HCT116 (cell line): Measurements from ENCODE around the gene SRRM2. TPM values are rescaled to one million over a fixed set of nuclear protein-coding genes. Genes with fewer than 3 reads are reported as not detected.

Experiments used
- ATAC-seq: fragments of 200-7000 bp; cut with Tn5 transposase; 2 replicates; pipeline ENCODE4 v1.9.1; 2020; ENCODE audit warnings: mild to moderate bottlenecking, moderate library complexity
- BruUV-seq: library from RNA; stranded (reverse); fragments of 400-500 nt; replicated peaks from 2 replicates; lab custom pipeline; 2021; lab: Mats Ljungman, UMichigan
- CTCF ChIA-PET: fragments of 300-600 bp; sonication (Branson Sonifier 250); formaldehyde crosslinking; loops from one replicate; lab custom pipeline; 2021; ENCODE audit warnings: antibody characterized with exemption; lab: Charles Lee
- POLR2A ChIA-PET: fragments of 300-600, 350-600 bp; sonication (Branson Sonifier 250); formaldehyde crosslinking; loops from one replicate; lab custom pipeline; 2021; ENCODE audit warnings: antibody characterized with exemption; lab: Charles Lee
- RAD21 ChIA-PET, 2 experiments: fragments of 300-600 bp; sonication (Branson Sonifier 250); formaldehyde crosslinking; loops; one replicate each; lab custom pipeline; 2023; ENCODE audit warnings: low total read pairs in 2 of 2; ENCODE audit not compliant: uncharacterized antibody in 2 of 2, unreplicated experiment in 2 of 2, low non-redundant PET in 1 of 2; lab: Charles Lee
- DNase-seq: peaks from one replicate; pipeline ENCODE4 v3.0.0-alpha.2; 2010; ENCODE audit warnings: low read depth, low spot score
- H2AFZ ChIP-seq: fragments of 200-600 bp; shearing (Covaris generic), sonication (generic); 2 replicates; pipeline ENCODE4 v1.6.1; 2017; ENCODE audit warnings: low read depth, mixed run types, mixed read lengths, antibody characterized with exemption, low read length; ENCODE audit not compliant: poor library complexity, severe bottlenecking
- H3K27ac ChIP-seq: 2 replicates; pipeline ENCODE4 v1.5.1; 2012; ENCODE audit warnings: low read depth, low read length
- H3K27me3 ChIP-seq: fragments of 200-600 bp; sonication (generic); 2 replicates; pipeline ENCODE4 v1.6.1; 2016; ENCODE audit warnings: mixed run types, low read length, mixed read lengths; ENCODE audit not compliant: insufficient read depth
- H3K36me3 ChIP-seq, 2 experiments: fragments of 200-500 bp in 1 of 2; fragments of 200-600 bp in 1 of 2; sonication (Bioruptor generic) in 1 of 2; sonication (generic) in 1 of 2; 2 replicates each; pipeline versions ENCODE4 v1.5.1 to v1.6.1; 2014 to 2016; ENCODE audit warnings: low read length in 2 of 2, inconsistent platforms in 1 of 2, mixed read lengths in 1 of 2, mixed run types in 1 of 2; ENCODE audit not compliant: insufficient read depth in 2 of 2, control insufficient read depth in 1 of 2
- H3K4me1 ChIP-seq, 2 experiments: fragments of 200-600 bp in 1 of 2; sonication (generic) in 1 of 2; 2 replicates each; pipeline versions ENCODE4 v1.5.1 to v1.6.1; 2012 to 2017; ENCODE audit warnings: low read length in 2 of 2, inconsistent platforms in 1 of 2, mild to moderate bottlenecking in 1 of 2, mixed read lengths in 1 of 2, mixed run types in 1 of 2, moderate library complexity in 1 of 2; ENCODE audit not compliant: insufficient read depth in 2 of 2, control insufficient read depth in 1 of 2
- H3K4me2 ChIP-seq: fragments of 200-600 bp; sonication (generic); 2 replicates; pipeline ENCODE4 v1.6.1; 2017; ENCODE audit warnings: mixed run types, low read length, mixed read lengths
- H3K4me3 ChIP-seq, 2 experiments: fragments of 200-600 bp in 1 of 2; sonication (generic) in 1 of 2; replicated peaks in 1 of 2; 2 replicates each; pipeline ENCODE4 v1.5.1; 2011 to 2016; ENCODE audit warnings: low read length in 2 of 2, control low read depth in 1 of 2, low read depth in 1 of 2, mild to moderate bottlenecking in 1 of 2, mixed read lengths in 1 of 2, mixed run types in 1 of 2
- H3K79me2 ChIP-seq: fragments of 200-600 bp; sonication (generic); 2 replicates; pipeline ENCODE4 v1.6.1; 2017; ENCODE audit warnings: mild to moderate bottlenecking, mixed run types, low read length, moderate library complexity, mixed read lengths; ENCODE audit not compliant: insufficient read depth
- H3K9ac ChIP-seq: fragments of 200-600 bp; sonication (generic); 2 replicates; pipeline ENCODE4 v1.6.1; 2016; ENCODE audit warnings: low read length, mixed read lengths
- H3K9me2 ChIP-seq: fragments of 200-600 bp; sonication (generic), shearing (Covaris generic); 2 replicates; pipeline ENCODE4 v1.6.1; 2017; ENCODE audit warnings: mixed run types, mild to moderate bottlenecking, moderate library complexity; ENCODE audit not compliant: insufficient read depth
- H3K9me3 ChIP-seq, 2 experiments: fragments of 200-500 bp in 1 of 2; fragments of 200-600 bp in 1 of 2; sonication (Bioruptor generic) in 1 of 2; sonication (generic) in 1 of 2; 2 replicates each; pipeline ENCODE4 v1.6.1; 2014 to 2017; ENCODE audit warnings: low read length in 2 of 2, mixed read lengths in 2 of 2, inconsistent platforms in 1 of 2, low read depth in 1 of 2, mild to moderate bottlenecking in 1 of 2, mixed run types in 1 of 2, moderate library complexity in 1 of 2; ENCODE audit not compliant: control insufficient read depth in 1 of 2, insufficient read depth in 1 of 2
- H4K20me1 ChIP-seq: fragments of 200-600 bp; sonication (generic), shearing (Covaris generic); 2 replicates; pipeline ENCODE4 v1.6.1; 2017; ENCODE audit warnings: mixed run types, mild to moderate bottlenecking, moderate library complexity; ENCODE audit not compliant: insufficient read depth
- CBX3 ChIP-seq: IDR thresholded peaks from 2 replicates; pipeline ENCODE4 v1.6.1; 2012; ENCODE audit warnings: low read depth
- CEBPB ChIP-seq: IDR thresholded peaks from 2 replicates; pipeline ENCODE4 v1.6.1; 2012; ENCODE audit warnings: low read depth
- ELF1 ChIP-seq: IDR thresholded peaks from 2 replicates; pipeline ENCODE4 v1.6.1; 2012; ENCODE audit warnings: low read depth, borderline replicate concordance
- EZH2 ChIP-seq: fragments of 200-600 bp; sonication (generic); IDR thresholded peaks from 2 replicates; pipeline ENCODE4 v1.6.1; 2017; ENCODE audit warnings: antibody characterized with exemption, mixed run types
- EZH2phosphoT487 ChIP-seq: fragments of 200-600 bp; IDR thresholded peaks from 2 replicates; pipeline ENCODE4 v1.6.1; 2018; ENCODE audit warnings: antibody characterized with exemption, borderline replicate concordance
- FOSL1 ChIP-seq: IDR thresholded peaks from 2 replicates; pipeline ENCODE4 v1.6.1; 2012; ENCODE audit warnings: low read depth
- JUND ChIP-seq: IDR thresholded peaks from 2 replicates; pipeline ENCODE4 v1.6.1; 2012
- POLR2A ChIP-seq: IDR thresholded peaks from 2 replicates; pipeline ENCODE4 v1.7.0; 2011; ENCODE audit warnings: borderline replicate concordance; ENCODE audit not compliant: insufficient read depth, insufficient read length; ENCODE audit errors: extremely low read depth
- POLR2AphosphoS5 ChIP-seq: IDR thresholded peaks from 2 replicates; pipeline ENCODE4 v1.6.1; 2011; ENCODE audit warnings: mild to moderate bottlenecking, low read depth, low read length, moderate library complexity
- RAD21 ChIP-seq: IDR thresholded peaks from 2 replicates; pipeline ENCODE4 v1.6.1; 2012; ENCODE audit warnings: low read depth, mild to moderate bottlenecking
- SIN3A ChIP-seq: IDR thresholded peaks from 2 replicates; pipeline ENCODE4 v1.6.1; 2012; ENCODE audit warnings: low read depth
- SP1 ChIP-seq: IDR thresholded peaks from 2 replicates; pipeline ENCODE4 v1.6.1; 2012; ENCODE audit warnings: low read depth
- TCF7L2 ChIP-seq: IDR thresholded peaks from 2 replicates; pipeline ENCODE4 v1.7.0; 2011; ENCODE audit warnings: borderline replicate concordance, inconsistent platforms; ENCODE audit not compliant: insufficient read depth, insufficient read length; ENCODE audit errors: extremely low read depth
- YY1 ChIP-seq: IDR thresholded peaks from 2 replicates; pipeline ENCODE4 v1.6.1; 2011; ENCODE audit warnings: low read length, low read depth, moderate library complexity, mild to moderate bottlenecking; ENCODE audit not compliant: insufficient replicate concordance; ENCODE audit errors: extremely low read depth
- ZFX ChIP-seq: fragments of 450-650 bp; IDR thresholded peaks from 2 replicates; pipeline ENCODE4 v1.6.1; 2017
- ZNF274 ChIP-seq: fragments of 200-500 bp; sonication (Bioruptor generic); IDR thresholded peaks from 2 replicates; pipeline ENCODE4 v1.6.1; 2014; ENCODE audit warnings: mild to moderate bottlenecking, low read depth, low read length, inconsistent platforms
- intact Hi-C: fragments of 100-400 bp; cut with micrococcal nuclease; formaldehyde crosslinking; loops from 2 replicates; pipeline ENCODE4 v1.10.0; 2022
- total RNA-seq: library from RNA; stranded (reverse); gene quantifications from one replicate; pipeline ENCODE4 v1.2.1, GENCODE V29; 2021; ENCODE audit not compliant: unreplicated experiment
- TF ChIP-seq, protein P1 (sequence below): IDR thresholded peaks from 2 replicates; pipeline ENCODE4 v1.6.1; 2011; ENCODE audit warnings: mild to moderate bottlenecking, low read length, moderate library complexity; ENCODE audit not compliant: insufficient replicate concordance; ENCODE audit errors: extremely low read depth
- TF ChIP-seq, protein P2 (sequence below), 3 experiments: fragments of 200-600 bp in 1 of 3; sonication (generic) in 1 of 3; IDR thresholded peaks in 2 of 3; conservative IDR thresholded peaks in 1 of 3; 2 replicates each; pipeline ENCODE4 v1.5.1; 2012 to 2017; ENCODE audit warnings: low read depth in 2 of 3, low read length in 2 of 3, antibody characterized with exemption in 1 of 3, borderline replicate concordance in 1 of 3, control low read depth in 1 of 3, mild to moderate bottlenecking in 1 of 3, mixed read lengths in 1 of 3, mixed run types in 1 of 3, moderate library complexity in 1 of 3; ENCODE audit not compliant: insufficient read depth in 1 of 3
- TF ChIP-seq, protein P3 (sequence below): IDR thresholded peaks from 2 replicates; pipeline ENCODE4 v1.6.1; 2012
- TF ChIP-seq, protein P4 (sequence below): IDR thresholded peaks from 2 replicates; pipeline ENCODE4 v1.6.1; 2012

Gene SRRM2
- total RNA-seq, 1 experiment from 2014 or later: 541 TPM

DNA sequence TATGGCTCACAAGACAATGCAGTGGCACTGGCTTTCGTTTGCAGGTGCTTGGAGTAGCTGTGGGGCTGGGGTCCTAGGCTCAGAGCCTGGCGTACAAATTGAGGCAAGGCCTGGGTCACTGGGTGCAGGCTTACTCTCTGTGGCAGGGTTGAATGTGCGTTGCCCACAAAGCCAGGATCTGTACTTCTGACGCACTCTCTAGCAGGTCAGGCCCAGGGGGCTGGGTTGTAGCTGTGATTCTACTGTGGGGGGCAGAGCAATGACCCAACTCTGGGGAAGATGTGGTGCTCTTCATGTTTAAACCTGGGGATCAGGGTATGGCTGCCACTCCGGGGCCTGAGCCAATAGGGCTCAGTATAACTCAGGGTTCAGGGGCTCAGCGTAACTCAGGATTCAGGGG lies 58.2 kb downstream of the SRRM2 start:
- BruUV-seq: no TSS peak

More for the DNA sequence above, 58.2 kb downstream of the SRRM2 start:
- Histone ChIP-seq H3K9ac (no peak overlapping the region), H3K4me3 (no peak overlapping the region), H3K27ac (no peak overlapping the region), H3K27me3 (no peaks in the 10 kb centered on the region), H3K4me1 (peaks cover 3 to 7% of the 10 kb centered on the region in 2 experiments; a peak in 1 of 4 replicates), H2AFZ (no peak overlapping the region), H3K4me2 (no peak overlapping the region), H3K36me3 (no peaks in the 10 kb centered on the region), H4K20me1 (no peaks in the 10 kb centered on the region), H3K9me3 (peaks cover 0 to 2% of the 10 kb centered on the region in 2 experiments; a peak in 1 of 4 replicates), H3K9me2 (no peaks in the 10 kb centered on the region), H3K79me2 (no peaks in the 10 kb centered on the region)
- DNase-seq: no peak
- ChIA-PET CTCF (no interaction called here), RAD21 (no interaction called here), POLR2A (no interaction called here)
- TF ChIP-seq, protein P1, sequence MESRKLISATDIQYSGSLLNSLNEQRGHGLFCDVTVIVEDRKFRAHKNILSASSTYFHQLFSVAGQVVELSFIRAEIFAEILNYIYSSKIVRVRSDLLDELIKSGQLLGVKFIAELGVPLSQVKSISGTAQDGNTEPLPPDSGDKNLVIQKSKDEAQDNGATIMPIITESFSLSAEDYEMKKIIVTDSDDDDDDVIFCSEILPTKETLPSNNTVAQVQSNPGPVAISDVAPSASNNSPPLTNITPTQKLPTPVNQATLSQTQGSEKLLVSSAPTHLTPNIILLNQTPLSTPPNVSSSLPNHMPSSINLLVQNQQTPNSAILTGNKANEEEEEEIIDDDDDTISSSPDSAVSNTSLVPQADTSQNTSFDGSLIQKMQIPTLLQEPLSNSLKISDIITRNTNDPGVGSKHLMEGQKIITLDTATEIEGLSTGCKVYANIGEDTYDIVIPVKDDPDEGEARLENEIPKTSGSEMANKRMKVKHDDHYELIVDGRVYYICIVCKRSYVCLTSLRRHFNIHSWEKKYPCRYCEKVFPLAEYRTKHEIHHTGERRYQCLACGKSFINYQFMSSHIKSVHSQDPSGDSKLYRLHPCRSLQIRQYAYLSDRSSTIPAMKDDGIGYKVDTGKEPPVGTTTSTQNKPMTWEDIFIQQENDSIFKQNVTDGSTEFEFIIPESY: no peak
- TF ChIP-seq ELF1: no peak
- no peak for TF ChIP-seq EZH2
- TF ChIP-seq ZNF274: no peak
- no peak for TF ChIP-seq POLR2A
- no peak for TF ChIP-seq TCF7L2
- no peak for TF ChIP-seq FOSL1
- no peak for TF ChIP-seq ZFX
- no peak for TF ChIP-seq JUND
- TF ChIP-seq CBX3: no peak
- TF ChIP-seq YY1: no peak
- TF ChIP-seq SIN3A: no peak
- no peak for TF ChIP-seq RAD21
- TF ChIP-seq EZH2phosphoT487: no peak
- TF ChIP-seq POLR2AphosphoS5: no peak
- no peak for TF ChIP-seq SP1
- no peak for TF ChIP-seq CEBPB
- TF ChIP-seq, protein P2, sequence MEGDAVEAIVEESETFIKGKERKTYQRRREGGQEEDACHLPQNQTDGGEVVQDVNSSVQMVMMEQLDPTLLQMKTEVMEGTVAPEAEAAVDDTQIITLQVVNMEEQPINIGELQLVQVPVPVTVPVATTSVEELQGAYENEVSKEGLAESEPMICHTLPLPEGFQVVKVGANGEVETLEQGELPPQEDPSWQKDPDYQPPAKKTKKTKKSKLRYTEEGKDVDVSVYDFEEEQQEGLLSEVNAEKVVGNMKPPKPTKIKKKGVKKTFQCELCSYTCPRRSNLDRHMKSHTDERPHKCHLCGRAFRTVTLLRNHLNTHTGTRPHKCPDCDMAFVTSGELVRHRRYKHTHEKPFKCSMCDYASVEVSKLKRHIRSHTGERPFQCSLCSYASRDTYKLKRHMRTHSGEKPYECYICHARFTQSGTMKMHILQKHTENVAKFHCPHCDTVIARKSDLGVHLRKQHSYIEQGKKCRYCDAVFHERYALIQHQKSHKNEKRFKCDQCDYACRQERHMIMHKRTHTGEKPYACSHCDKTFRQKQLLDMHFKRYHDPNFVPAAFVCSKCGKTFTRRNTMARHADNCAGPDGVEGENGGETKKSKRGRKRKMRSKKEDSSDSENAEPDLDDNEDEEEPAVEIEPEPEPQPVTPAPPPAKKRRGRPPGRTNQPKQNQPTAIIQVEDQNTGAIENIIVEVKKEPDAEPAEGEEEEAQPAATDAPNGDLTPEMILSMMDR (IDR thresholded peaks at IDR 0.05 in 2 of 3, conservative IDR thresholded peaks at IDR 0.05 in 1 of 3; ENCODE audit: borderline replicate concordance in 1 of 3, insufficient read depth in 1 of 3, low read depth in 2 of 3, low read length in 2 of 3): no peak
- TF ChIP-seq, protein P3, sequence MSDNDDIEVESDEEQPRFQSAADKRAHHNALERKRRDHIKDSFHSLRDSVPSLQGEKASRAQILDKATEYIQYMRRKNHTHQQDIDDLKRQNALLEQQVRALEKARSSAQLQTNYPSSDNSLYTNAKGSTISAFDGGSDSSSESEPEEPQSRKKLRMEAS: no peak
- TF ChIP-seq, protein P4, sequence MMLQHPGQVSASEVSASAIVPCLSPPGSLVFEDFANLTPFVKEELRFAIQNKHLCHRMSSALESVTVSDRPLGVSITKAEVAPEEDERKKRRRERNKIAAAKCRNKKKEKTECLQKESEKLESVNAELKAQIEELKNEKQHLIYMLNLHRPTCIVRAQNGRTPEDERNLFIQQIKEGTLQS: no peak
- ATAC-seq: no peak
- intact Hi-C loops: no loop called here
